ENCODE measurements around the gene CERT1.

The CERT1 gene

GRCh38 chr5:75341934-75342333, 169.5 kb downstream of the CERT1 start:
- no peak for TF ChIP-seq CTCF (conservative IDR thresholded peaks at IDR 0.05; ENCODE audit: low read depth, low read length)
- no peak overlapping the region for H2AFZ ChIP-seq (ENCODE audit: low read depth)
- H4K20me1 ChIP-seq (ENCODE audit: insufficient read depth): no peaks in the 10 kb centered on the region; the same call in 1 of the 2 replicates
- no peaks in the 10 kb centered on the region for H3K27me3 ChIP-seq (ENCODE audit: insufficient read depth, low read depth)
- H3K9ac ChIP-seq: no peak overlapping the region
- H3K27ac ChIP-seq: no peak overlapping the region
- H3K4me3 ChIP-seq (IDR thresholded peaks at IDR 0.05; ENCODE audit: insufficient read depth, low read depth, low read length): no peak overlapping the region
- H3K36me3 ChIP-seq (ENCODE audit: insufficient read depth): peaks cover 7% of the 10 kb centered on the region; the same call in 1 of the 2 replicates
- peaks cover 14% of the 10 kb centered on the region for H3K4me1 ChIP-seq (ENCODE audit: low read depth, poor library complexity, severe bottlenecking)
- no peak overlapping the region for H3K4me2 ChIP-seq
- peaks cover 61% of the 10 kb centered on the region for H3K79me2 ChIP-seq (ENCODE audit: insufficient read depth, low read depth)

- H3K79me2 ChIP-seq (ENCODE audit: insufficient read depth, low read depth): peaks cover 61% of the 10 kb centered on the region
- no peak overlapping the region for H3K9ac ChIP-seq
- H3K4me1 ChIP-seq (ENCODE audit: low read depth, poor library complexity, severe bottlenecking): peaks cover 16% of the 10 kb centered on the region
- no peak overlapping the region for H3K4me3 ChIP-seq (IDR thresholded peaks at IDR 0.05; ENCODE audit: insufficient read depth, low read depth, low read length)
- H2AFZ ChIP-seq (ENCODE audit: low read depth): no peak overlapping the region
- H3K27me3 ChIP-seq (ENCODE audit: insufficient read depth, low read depth): no peaks in the 10 kb centered on the region
- TF ChIP-seq CTCF (conservative IDR thresholded peaks at IDR 0.05; ENCODE audit: low read depth, low read length): no peak
- H3K27ac ChIP-seq: no peak overlapping the region
- no peaks in the 10 kb centered on the region; the same call in 1 of the 2 replicates for H4K20me1 ChIP-seq (ENCODE audit: insufficient read depth)
- no peak overlapping the region for H3K4me2 ChIP-seq
- H3K36me3 ChIP-seq (ENCODE audit: insufficient read depth): no peaks in the 10 kb centered on the region; the same call in 1 of the 2 replicates
These were observed 170.5 kb downstream of the CERT1 start for GRCh38 chr5:75340714-75341478.

GRCh38 chr5:75338408-75338807, 173.0 kb downstream of the CERT1 start:
- no peak overlapping the region; the same call in 1 of the 2 replicates for H3K9ac ChIP-seq
- H3K27me3 ChIP-seq (ENCODE audit: insufficient read depth, low read depth): no peaks in the 10 kb centered on the region
- H2AFZ ChIP-seq (ENCODE audit: low read depth): no peak overlapping the region
- peaks cover 58% of the 10 kb centered on the region for H3K79me2 ChIP-seq (ENCODE audit: insufficient read depth, low read depth)
- no peak overlapping the region for H3K27ac ChIP-seq
- no peaks in the 10 kb centered on the region for H3K36me3 ChIP-seq (ENCODE audit: insufficient read depth)
- TF ChIP-seq CTCF (conservative IDR thresholded peaks at IDR 0.05; ENCODE audit: low read depth, low read length): no peak
- H3K4me2 ChIP-seq: peak overlapping the region; percentile 62
- H3K4me1 ChIP-seq (ENCODE audit: low read depth, poor library complexity, severe bottlenecking): peaks cover 22% of the 10 kb centered on the region
- H3K4me3 ChIP-seq (IDR thresholded peaks at IDR 0.05; ENCODE audit: insufficient read depth, low read depth, low read length): no peak overlapping the region
- no peaks in the 10 kb centered on the region; the same call in 1 of the 2 replicates for H4K20me1 ChIP-seq (ENCODE audit: insufficient read depth)

GRCh38 chr5:75337366-75338021, 173.9 kb downstream of the CERT1 start:
- Histone ChIP-seq H3K4me1 (ENCODE audit: low read depth, poor library complexity, severe bottlenecking) (peaks cover 22% of the 10 kb centered on the region), H3K79me2 (ENCODE audit: insufficient read depth, low read depth) (peaks cover 51% of the 10 kb centered on the region), H3K4me2 (peak overlapping the region; percentile 62), H3K27ac (peak overlapping the region; percentile 70), H4K20me1 (ENCODE audit: insufficient read depth) (no peaks in the 10 kb centered on the region; the same call in 1 of the 2 replicates), H2AFZ (ENCODE audit: low read depth) (peak overlapping the region; percentile 61), H3K27me3 (ENCODE audit: insufficient read depth, low read depth) (no peaks in the 10 kb centered on the region), H3K4me3 (IDR thresholded peaks at IDR 0.05; ENCODE audit: insufficient read depth, low read depth, low read length) (no peak overlapping the region), H3K9ac (peak overlapping the region; percentile 64), H3K36me3 (ENCODE audit: insufficient read depth) (no peaks in the 10 kb centered on the region)
- TF ChIP-seq CTCF (conservative IDR thresholded peaks at IDR 0.05; ENCODE audit: low read depth, low read length): no peak

Data from KMS-11 (cell line).